ENCODE measurements around the gene SZT2. TPM values are rescaled to one million over a fixed set of nuclear protein-coding genes. Genes with fewer than 3 reads are reported as not detected.

SZT2 gene
- polyA plus RNA-seq (ENCODE audit: insufficient read length in 12 of 12): 10 to 100 TPM in 11 of 12 donors, not detected in 1; 11.1 to 28.1 (median 15.4) TPM
- long read RNA-seq, donor 1, full-length matches to known transcripts: 4 of 153 reads
- long read RNA-seq, donor 1, partial matches to known transcripts: 86 of 153 reads
- long read RNA-seq, donor 1, other reads (novel, unspliced or antisense): 63 of 153 reads
- long read RNA-seq, donor 2, partial matches to known transcripts: 0 of 18 reads
- long read RNA-seq, donor 2, other reads (novel, unspliced or antisense): 18 of 18 reads
- long read RNA-seq, donor 3, partial matches to known transcripts: 0 of 6 reads
- long read RNA-seq, donor 3, other reads (novel, unspliced or antisense): 6 of 6 reads
- long read RNA-seq, donor 4, partial matches to known transcripts: 0 of 1 reads
- long read RNA-seq, donor 4, other reads (novel, unspliced or antisense): 0 of 1 reads
- long read RNA-seq, donor 5, partial matches to known transcripts: 0 of 1 reads
- long read RNA-seq, donor 5, other reads (novel, unspliced or antisense): 0 of 1 reads
- long read RNA-seq, donor 6, partial matches to known transcripts: 0 of 1 reads
- long read RNA-seq, donor 6, other reads (novel, unspliced or antisense): 0 of 1 reads
- long read RNA-seq, donor 7, partial matches to known transcripts: 0 of 10 reads
- long read RNA-seq, donor 7, other reads (novel, unspliced or antisense): 10 of 10 reads
- long read RNA-seq, donor 8, partial matches to known transcripts: 0 of 26 reads
- long read RNA-seq, donor 8, other reads (novel, unspliced or antisense): 26 of 26 reads
- long read RNA-seq, donor 9, partial matches to known transcripts: 0 of 12 reads
- long read RNA-seq, donor 9, other reads (novel, unspliced or antisense): 12 of 12 reads
- long read RNA-seq, donor 10: 0 reads
- long read RNA-seq, donor 11, partial matches to known transcripts: 10 of 17 reads
- long read RNA-seq, donor 11, other reads (novel, unspliced or antisense): 7 of 17 reads

DNA sequence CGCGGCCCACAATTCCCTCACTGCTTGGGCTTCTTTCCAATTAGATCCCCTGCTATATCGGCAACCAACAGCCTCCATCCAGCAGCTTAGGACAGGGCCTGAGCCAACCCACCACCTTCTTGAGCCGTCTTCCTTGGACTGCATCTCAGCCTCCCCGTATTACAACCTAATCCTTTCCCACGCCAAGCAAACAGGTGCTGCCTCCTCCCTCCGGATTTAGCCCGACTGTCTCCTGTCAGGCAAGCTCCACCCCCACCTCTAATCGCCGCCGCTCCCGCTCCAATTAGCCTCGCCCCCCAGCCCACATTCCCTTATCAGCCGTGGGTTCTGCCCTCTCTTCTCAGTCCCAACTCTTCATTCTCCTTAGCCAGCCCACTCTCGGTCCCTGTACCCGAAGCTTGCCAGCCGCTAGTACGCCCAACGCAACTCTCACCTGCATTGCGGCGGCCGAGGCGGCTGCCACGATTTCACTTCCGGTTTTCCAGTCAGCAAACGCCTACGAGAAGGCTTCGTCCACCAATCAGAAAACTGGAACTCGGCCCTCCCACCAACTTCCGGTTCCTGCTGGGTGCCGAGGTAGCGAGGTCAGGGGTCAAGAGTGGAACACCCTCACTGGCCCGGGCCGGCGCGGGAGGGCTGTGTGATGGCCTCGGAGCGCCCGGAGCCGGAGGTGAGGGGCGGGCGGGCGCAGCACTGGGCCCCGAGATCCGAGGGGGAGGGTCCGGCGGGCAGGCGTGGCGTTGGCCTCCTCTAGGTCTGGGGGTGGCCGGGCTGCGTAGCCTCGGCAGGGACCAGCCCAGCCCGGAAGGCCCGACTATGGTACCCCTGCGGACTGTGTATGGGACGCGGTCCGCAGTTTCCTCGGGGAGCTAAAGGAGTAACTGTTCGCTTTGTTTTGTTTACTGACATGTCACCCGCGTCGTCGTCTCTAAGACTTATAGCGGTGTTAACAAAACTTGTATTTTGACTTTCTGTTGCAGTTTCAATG lies at the start of gene SZT2, which contains the start of gene MED8:
Gene SZT2 (plus strand): TSS at position 574 of the 988 bp plus-strand sequence. CDS start 70 bp downstream, at position 644.
Gene MED8 (minus strand): TSS at position 475 of the 988 bp plus-strand sequence. CDS start 36 bp downstream, at position 439.
- peak; percentile 97 for DNase-seq

DNA sequence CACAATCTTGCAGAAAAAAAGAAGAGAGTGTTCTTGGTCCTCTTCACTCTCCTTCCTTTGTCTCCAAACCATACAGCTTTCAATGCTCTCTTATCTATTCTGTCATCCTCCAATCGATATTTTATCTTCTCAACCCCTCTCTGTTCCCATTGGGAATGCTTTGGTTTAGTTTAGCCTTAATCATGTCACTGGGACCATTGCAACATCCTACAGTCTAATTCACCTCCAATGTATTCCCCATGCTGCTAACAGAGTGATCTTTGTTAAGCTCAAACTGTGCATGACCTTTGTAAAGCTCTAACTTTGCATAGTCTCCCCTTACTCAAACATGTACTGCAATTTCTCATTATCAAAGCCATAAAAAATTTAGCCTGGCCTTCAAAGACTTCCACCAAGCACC lies 49.1 kb upstream of the SZT2 start:
- DNase-seq: no peak

DNA sequence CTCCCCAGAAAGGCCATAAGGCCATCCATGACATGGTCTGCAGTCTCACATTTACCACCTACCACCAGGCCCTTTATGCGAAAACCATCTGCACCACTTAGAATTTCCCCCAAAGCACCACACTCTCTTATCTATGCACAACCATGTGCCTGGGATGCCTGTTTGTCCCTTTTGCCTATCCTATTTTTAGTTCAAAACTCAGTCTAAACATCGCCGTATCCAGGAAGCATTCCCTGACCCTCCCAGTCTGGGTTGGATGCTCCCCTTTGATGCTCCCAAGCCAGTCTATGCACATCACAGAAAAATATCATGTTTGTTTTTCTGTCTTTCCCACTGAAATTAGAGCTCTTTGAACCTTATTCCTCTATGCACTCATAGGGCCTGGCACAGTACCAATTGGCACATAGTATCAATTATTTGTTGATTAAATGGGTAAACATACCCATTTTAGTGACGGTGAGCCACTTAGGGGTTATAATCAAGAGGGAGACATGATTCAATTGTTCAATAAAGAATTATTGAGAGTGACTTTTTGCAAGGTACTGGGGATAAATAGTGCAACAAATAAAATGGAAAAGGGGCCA lies 45.3 kb upstream of the SZT2 start:
- DNase-seq: no peak

DNA sequence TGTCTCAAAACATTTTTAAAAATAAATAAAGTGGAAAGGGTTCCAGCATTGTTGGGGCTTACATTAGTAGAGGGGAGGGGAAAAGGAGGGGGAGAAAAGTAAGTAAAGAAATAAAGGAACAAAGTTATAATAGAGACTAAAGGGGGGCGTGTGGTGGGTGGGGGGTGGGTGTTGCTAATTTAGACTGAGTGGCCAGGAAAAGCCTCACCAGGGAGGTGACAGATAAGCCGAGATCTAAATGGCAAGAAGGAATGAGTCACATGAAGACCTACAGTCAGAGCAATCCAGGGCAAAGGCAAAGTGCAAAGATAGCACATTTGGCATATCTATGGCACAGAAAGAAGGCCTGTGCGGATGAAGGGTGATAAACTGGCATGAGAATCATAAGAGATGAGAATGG lies 44.6 kb upstream of the SZT2 start:
- DNase-seq: no peak

DNA sequence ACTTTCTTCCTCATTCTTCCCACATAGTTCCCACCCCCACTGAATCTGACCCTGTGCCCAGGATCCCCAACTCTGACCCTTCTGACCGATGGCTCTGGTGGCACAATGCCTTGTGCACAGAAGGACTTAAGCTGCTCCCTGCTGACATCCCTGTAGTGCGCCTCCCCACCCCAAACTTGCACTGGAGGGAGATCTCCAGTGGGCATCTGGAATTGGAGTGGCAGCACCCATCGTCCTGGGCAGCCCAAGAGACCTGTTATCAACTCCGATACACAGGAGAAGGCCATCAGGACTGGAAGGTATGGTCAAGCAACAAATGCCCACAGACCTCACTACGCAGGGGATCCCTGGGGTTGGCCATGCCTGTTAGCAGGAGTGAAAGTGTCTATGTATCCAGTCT lies 43.1 kb upstream of the SZT2 start:
- no peak for DNase-seq

DNA sequence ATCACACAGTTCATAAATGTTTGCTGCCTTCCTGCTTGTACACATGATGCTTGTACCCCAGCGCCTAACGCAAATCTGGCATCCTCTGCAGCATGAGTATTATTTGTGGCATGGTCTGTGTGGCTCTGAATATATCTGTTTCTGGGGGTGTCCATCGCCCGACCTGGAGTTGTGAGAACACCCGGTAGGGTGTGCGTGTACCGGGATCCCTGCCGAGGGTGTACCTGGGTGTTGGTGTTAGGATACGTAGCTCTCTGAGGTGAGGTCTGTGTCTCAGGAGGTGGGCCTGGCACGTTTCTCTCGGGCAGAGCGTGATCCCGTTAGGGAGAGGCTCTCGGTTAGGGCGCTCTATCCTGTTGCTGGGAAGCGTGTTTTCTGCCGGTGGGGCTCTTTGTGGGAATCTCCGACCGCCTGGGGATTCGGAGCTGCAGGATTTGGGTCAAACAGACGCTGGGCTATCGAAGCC lies 41.3 kb upstream of the SZT2 start:
- DNase-seq: no peak

DNA sequence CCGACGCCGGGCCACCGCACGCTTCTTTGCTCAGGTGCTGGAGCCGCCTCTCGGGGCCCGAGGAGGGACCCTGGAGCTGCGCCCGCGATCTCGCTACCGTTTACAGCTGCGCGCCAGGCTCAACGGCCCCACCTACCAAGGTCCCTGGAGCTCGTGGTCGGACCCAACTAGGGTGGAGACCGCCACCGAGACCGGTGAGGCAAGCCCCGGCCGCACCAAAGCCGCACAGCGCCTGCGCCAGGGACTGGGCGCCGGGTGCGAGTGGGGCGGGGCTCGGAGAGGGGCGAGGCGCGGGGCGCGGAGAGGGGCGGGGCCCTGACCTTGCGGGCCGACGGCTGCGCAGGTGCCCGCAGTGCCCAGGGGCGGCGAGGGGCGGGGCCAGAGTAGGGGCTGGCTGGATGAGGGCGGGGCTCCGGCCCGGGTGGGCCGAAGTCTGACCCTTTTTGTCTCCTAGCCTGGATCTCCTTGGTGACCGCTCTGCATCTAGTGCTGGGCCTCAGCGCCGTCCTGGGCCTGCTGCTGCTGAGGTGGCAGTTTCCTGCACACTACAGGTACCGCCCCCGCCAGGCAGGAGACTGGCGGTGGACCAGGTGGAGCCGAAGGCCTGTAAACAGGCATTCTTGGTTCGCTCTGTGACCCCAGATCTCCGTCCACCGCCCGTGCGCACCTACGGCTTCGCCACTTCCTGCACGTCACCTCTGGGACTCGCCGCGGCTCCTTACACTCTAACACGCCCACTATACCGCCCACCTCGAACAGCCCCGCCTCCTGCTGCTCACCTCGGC lies 40.7 kb upstream of the SZT2 start:
- DNase-seq: peak; percentile 35

DNA sequence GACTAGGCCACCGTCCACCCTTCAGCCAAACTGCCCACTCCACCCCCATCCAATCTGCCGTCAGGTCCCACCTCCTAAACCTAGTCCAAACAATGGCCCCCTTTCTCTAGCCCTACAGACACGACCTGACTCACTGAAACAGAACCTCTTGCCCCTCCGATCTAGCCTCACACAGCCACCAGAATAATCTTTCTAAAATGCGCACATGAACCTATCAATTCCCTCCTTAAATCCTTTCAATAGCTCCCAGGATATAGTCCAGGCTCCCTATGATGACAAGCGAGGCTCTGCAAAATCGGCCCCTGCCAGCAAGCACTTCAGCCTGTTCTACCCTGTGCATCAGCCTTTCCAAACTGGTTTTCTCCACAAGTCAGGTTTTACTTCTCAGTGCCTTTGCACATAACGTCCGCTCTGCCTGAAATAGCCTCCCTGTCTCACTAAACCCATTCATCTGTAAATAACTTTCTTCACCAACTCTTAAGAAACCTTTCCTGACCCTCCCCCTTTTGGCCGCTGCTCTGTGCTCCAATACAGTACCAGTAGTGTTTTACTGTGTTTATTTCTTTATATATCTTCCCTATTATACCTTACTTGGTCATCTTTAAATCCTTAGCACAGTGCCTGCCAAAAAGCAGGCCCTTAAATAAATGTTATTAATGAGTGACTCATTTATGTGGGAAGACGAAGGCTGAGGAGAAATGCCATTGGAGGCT lies 39.9 kb upstream of the SZT2 start:
- no peak for DNase-seq

DNA sequence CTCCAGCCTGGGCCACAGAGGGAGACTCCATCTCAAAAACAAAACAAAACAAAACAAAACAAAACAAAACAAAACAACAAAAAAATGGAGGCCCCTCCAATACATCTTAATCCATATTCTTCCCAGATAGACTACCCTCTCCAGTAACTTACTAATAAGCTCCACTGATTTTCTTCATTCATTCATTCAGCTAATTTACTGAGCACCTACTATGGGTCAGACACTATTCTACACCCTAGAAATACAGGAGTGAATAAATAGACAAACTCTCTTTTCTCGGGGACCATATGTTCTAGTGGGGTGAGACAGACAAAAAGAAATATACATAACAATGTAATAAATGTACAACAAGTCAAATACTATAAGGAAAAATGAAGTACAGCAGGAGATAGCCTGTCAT lies 38.7 kb upstream of the SZT2 start:
- no peak for DNase-seq

DNA sequence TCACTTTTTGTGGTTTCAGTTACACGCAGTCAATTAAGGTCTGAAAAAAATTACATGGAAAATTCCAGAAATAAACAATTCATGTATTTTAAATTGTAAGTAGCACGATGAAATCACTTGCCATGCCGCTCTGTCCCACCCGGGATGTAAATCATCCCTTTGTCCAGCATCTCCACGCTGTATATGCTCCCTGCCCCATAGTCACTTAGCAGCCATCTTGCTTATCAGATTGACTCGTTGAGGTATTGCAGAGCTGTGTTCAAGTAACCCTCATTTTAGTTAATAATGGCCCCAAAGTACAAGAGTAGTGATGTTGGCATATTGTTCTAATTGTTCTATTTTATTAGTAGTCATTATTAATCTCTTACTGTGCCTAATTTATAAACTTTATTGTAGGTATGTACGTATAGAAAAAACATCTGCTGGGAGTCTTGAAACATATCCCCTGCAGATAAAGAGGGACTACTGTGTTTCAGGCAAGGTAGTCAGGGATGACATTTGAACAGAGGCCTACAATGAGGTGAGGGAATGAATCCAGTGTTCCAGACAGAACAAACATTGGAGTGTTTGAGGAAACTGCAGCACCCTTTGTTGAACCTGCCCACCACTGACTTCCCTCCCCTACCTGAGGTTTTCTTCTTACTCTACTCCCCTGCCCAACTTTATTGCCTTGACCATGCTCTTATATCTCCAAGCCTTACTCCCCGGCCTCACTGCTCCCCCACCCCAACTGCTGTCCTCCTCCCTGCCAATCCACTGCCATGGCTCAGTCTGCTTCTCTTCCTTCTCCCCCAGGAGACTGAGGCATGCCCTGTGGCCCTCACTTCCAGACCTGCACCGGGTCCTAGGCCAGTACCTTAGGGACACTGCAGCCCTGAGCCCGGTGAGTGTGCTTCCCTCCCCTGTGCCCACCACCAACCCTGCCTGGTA lies 38.0 kb upstream of the SZT2 start:
- DNase-seq: no peak

DNA sequence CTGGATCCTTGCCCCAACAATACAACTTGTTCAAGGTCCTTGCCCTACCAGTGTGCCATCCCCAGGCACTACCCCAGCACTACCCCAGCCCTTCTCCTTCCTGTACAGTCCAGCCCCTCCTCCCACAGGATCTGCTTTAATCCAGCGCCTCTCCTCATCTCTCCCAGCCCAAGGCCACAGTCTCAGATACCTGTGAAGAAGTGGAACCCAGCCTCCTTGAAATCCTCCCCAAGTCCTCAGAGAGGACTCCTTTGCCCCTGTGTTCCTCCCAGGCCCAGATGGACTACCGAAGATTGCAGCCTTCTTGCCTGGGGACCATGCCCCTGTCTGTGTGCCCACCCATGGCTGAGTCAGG lies 37.4 kb upstream of the SZT2 start:
- DNase-seq: no peak

DNA sequence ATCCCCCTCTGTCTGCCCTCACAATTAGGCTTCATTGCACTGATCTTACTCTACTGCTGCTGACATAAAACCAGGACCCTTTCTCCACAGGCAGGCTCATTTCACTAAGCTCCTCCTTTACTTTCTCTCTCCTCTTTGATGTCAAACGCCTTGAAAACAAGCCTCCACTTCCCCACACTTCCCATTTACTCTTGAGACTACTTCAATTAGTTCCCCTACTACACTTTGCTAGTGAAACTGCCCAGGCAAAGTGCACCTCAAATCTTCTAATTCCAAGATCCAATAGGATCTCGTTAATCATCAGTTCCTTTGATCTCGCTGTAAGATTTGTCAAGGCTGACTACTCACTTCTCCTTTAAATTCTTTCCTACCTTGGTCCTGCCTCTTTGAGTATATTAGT lies 36.8 kb upstream of the SZT2 start:
- DNase-seq: no peak

DNA sequence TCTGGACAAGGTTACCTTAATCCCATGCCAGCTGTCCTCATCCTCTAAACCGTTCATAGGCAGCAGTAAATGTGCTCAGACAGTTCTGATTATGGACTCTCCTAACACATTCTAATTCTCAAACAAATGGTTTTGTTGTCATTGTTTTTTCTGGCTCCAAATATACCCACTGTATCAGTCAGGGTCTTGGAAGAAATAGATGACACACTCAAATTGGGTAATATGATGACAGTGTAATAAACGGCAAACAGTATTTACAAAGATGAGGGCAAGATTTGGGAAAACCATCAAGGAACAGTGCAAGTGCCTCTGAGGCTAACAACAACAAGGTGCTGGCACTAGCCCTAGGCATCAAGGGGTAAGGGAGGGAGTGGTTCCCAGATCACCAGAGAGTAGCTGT lies 35.2 kb upstream of the SZT2 start:
- DNase-seq: no peak

DNA sequence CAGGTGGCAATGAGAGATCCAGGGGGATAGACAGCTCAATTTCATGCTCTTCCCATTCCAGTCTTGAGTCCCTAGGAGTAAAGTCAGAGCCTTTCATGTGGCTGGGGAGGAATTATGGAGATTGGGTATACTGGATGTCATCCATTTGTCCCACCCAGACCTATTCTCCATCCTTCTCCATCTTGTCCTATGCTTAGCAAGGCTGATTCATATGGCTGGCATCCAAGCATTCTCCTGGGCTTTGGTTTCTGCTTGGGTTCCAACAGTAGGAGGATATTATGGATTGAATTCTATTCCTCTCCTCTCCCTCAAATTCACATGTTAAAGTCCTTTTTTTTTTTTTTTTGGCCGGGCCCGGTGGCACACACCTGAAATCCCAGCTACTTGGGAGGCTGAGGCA lies 34.8 kb upstream of the SZT2 start:
- DNase-seq: no peak

DNA sequence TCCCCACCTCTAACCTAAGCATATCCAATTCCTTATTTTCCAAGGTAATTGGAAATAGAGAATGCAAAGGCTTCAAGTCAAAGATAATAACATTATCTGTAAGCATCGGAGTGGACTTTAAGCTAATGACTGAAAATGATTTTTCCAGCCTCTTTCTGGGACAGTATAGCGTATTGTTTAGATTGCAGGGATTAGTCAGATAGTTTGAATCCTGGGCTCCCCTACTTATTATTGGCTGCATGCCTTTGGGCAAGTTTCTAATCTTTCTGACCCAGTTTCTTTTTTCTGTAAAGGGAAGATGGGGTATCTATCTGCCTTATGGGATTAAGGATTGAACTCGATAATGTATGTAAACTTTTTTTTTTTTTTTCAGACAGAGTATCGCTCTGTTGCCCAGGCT lies 32.4 kb upstream of the SZT2 start:
- DNase-seq: no peak

DNA sequence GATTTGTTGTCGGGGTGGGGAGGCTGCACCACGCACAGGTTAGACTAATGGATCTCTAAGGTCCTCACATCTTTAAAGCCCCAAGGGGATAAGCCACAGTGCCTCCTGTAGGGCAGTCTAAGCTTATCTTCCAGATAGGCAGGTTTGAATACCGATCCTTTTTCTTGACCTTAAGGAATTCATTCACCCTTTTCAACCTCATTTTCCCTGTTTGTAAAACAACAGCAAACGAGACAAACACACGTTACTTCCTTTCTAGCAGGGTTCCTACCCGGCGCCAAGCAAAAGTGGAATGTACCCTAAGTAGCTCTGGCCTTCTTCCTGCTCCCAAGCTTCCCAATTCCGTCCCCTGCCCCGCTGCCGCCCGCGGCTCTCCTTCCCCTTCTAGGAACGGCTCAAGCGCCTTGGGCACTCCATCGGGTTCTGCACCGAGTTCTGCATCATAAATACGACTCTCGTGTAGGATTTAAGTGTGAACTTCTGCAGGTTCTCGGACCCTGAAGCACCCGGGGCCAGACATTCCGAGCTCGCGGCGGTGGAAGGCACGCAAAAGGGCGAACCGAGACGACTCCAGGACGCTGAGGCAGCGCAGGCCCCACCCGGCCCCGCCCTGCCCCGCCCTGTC lies 31.5 kb upstream of the SZT2 start:
- no peak for DNase-seq
